Neural progenitor cell (in vitro differentiated cells): ENCODE results near the gene HLA-F. TPM values are rescaled to one million over a fixed set of nuclear protein-coding genes. Genes with fewer than 3 reads are reported as not detected.

Experiments
- DNase-seq: peaks from one replicate; pipeline ENCODE4 v3.0.0-alpha.2; 2016; ENCODE audit warnings: low spot score
- H2AFZ ChIP-seq: fragments of 200-600 bp; sonication (generic); replicated peaks from 2 replicates; pipeline ENCODE4 v1.6.1; 2016; ENCODE audit warnings: antibody characterized with exemption
- H3F3A ChIP-seq: fragments of 200-600 bp; sonication (generic); 2 replicates; pipeline ENCODE4 v1.6.1; 2016; ENCODE audit warnings: antibody characterized with exemption, low read depth
- H3K27ac ChIP-seq: fragments of 200-600 bp; sonication (generic); 2 replicates; pipeline ENCODE4 v1.5.1; 2016; ENCODE audit warnings: mild to moderate bottlenecking
- H3K27me3 ChIP-seq: fragments of 200-600 bp; sonication (generic); 2 replicates; pipeline ENCODE4 v1.6.1; 2016; ENCODE audit warnings: mild to moderate bottlenecking, moderate library complexity
- H3K36me3 ChIP-seq: fragments of 200-600 bp; sonication (generic); 2 replicates; pipeline ENCODE4 v1.5.1; 2016
- H3K4me1 ChIP-seq: fragments of 200-600 bp; sonication (generic); 2 replicates; pipeline ENCODE4 v1.6.1; 2016; ENCODE audit warnings: mixed run types
- H3K4me2 ChIP-seq: fragments of 200-600 bp; sonication (generic); 2 replicates; pipeline ENCODE4 v1.6.1; 2016
- H3K4me3 ChIP-seq: fragments of 200-600 bp; sonication (generic); 2 replicates; pipeline ENCODE4 v1.5.1; 2016
- H3K79me2 ChIP-seq: fragments of 200-600 bp; sonication (generic); 2 replicates; pipeline ENCODE4 v1.6.1; 2016; ENCODE audit warnings: low read depth
- H3K9ac ChIP-seq: fragments of 200-600 bp; sonication (generic); 2 replicates; pipeline ENCODE4 v1.6.1; 2016
- H3K9me3 ChIP-seq: fragments of 200-600 bp; sonication (generic); 2 replicates; pipeline ENCODE4 v1.5.1; 2016; ENCODE audit warnings: low read depth
- H4K20me1 ChIP-seq: fragments of 200-600 bp; sonication (generic); 2 replicates; pipeline ENCODE4 v1.6.1; 2016; ENCODE audit warnings: low read depth
- H3K27ac Mint-ChIP-seq: 3 replicates; pipeline ENCODE4 v1.8.0; 2021; ENCODE audit warnings: mixed read lengths
- H3K27me3 Mint-ChIP-seq: 2 replicates; pipeline ENCODE4 v1.8.0; 2022; ENCODE audit warnings: low read depth, mild to moderate bottlenecking, inconsistent platforms, moderate library complexity, mixed read lengths; ENCODE audit not compliant: insufficient read depth
- H3K36me3 Mint-ChIP-seq: 3 replicates; pipeline ENCODE4 v1.8.0; 2021; ENCODE audit warnings: mixed read lengths
- H3K4me1 Mint-ChIP-seq: 3 replicates; pipeline ENCODE4 v1.8.0; 2021; ENCODE audit warnings: mixed read lengths
- H3K4me3 Mint-ChIP-seq: 3 replicates; pipeline ENCODE4 v1.8.0; 2021; ENCODE audit warnings: mild to moderate bottlenecking, moderate library complexity, mixed read lengths
- H3K9me3 Mint-ChIP-seq: 3 replicates; pipeline ENCODE4 v1.8.0; 2020; ENCODE audit warnings: mixed read lengths
- CTCF ChIP-seq: fragments of 200-600 bp; sonication (generic); IDR thresholded peaks from 2 replicates; pipeline ENCODE4 v1.5.1; 2017; ENCODE audit warnings: antibody characterized with exemption, mild to moderate bottlenecking
- EZH2 ChIP-seq: fragments of 200-600 bp; sonication (generic); IDR thresholded peaks from 2 replicates; pipeline ENCODE4 v1.6.1; 2017; ENCODE audit warnings: antibody characterized with exemption, mild to moderate bottlenecking, moderate library complexity
- EZH2phosphoT487 ChIP-seq: fragments of 200-600 bp; sonication (generic); IDR thresholded peaks from 2 replicates; pipeline ENCODE4 v1.6.1; 2017; ENCODE audit warnings: antibody characterized with exemption
- total RNA-seq: library from RNA; depleted of rRNA; stranded (reverse); fragments of >200 nt; gene quantifications from 2 replicates; pipeline ENCODE4 v1.2.3, GENCODE V29; 2015; ENCODE audit warnings: low replicate concordance

The HLA-F gene
- total RNA-seq, 1 donor from 2014 or later, result not detected

GRCh38 chr6:29680416-29680815 is 42.8 kb upstream of the HLA-F start:
- Histone ChIP-seq H3K79me2 (no peaks in the 10 kb centered on the region), H3F3A (no peaks in the 10 kb centered on the region), H3K9ac (no peak overlapping the region), H3K36me3 (no peaks in the 10 kb centered on the region), H3K4me1 (peaks cover 6% of the 10 kb centered on the region), H3K27ac (no peak overlapping the region), H3K4me3 (no peak overlapping the region), H2AFZ (no peak overlapping the region), H3K27me3 (no peaks in the 10 kb centered on the region), H4K20me1 (no peaks in the 10 kb centered on the region), H3K4me2 (no peak overlapping the region), H3K9me3 (no peaks in the 10 kb centered on the region)
- DNase-seq, result no peak
- Mint-ChIP-seq H3K27ac (no peak overlapping the region), H3K4me3 (no peak overlapping the region), H3K36me3 (no peaks in the 10 kb centered on the region), H3K4me1 (peaks cover 2% of the 10 kb centered on the region), H3K27me3 (no peaks in the 10 kb centered on the region), H3K9me3 (peaks cover 3% of the 10 kb centered on the region)
- TF ChIP-seq EZH2phosphoT487 (no peak), EZH2 (no peak), CTCF (no peak)

- Histone ChIP-seq H2AFZ (no peak within 1 kb of the TSS), H3K4me1 (peaks cover 6% of the 10 kb centered on the region), H3K27ac (no peak within 1 kb of the TSS), H3K4me2 (no peak within 1 kb of the TSS), H3K79me2 (no peaks in the 10 kb centered on the region), H4K20me1 (no peaks in the 10 kb centered on the region), H3K27me3 (no peaks in the 10 kb centered on the region), H3K36me3 (no peaks in the 10 kb centered on the region), H3K9me3 (no peaks in the 10 kb centered on the region), H3K4me3 (no peak within 1 kb of the TSS), H3K9ac (no peak within 1 kb of the TSS), H3F3A (no peaks in the 10 kb centered on the region)
- Mint-ChIP-seq H3K27me3 (no peaks in the 10 kb centered on the region), H3K27ac (no peak within 1 kb of the TSS), H3K36me3 (no peaks in the 10 kb centered on the region), H3K4me3 (no peak within 1 kb of the TSS), H3K4me1 (peaks cover 2% of the 10 kb centered on the region), H3K9me3 (peaks cover 3% of the 10 kb centered on the region)
- DNase-seq, result no peak
- TF ChIP-seq CTCF, result no peak
- TF ChIP-seq EZH2, result no peak
Measured at GRCh38 chr6:29680904-29681303, 42.3 kb upstream of the HLA-F start, which contains the start of gene ZFP57. Gene ZFP57, minus strand, starts transcription at chr6:29681152. Its CDS starts 4,149 bp downstream, at chr6:29677003.

- H3K4me1 Mint-ChIP-seq, result peaks cover 2% of the 10 kb centered on the region
- no peak overlapping the region for H3K4me2 ChIP-seq
- DNase-seq, result no peak
Measured at GRCh38 chr6:29681811-29682210, 41.4 kb upstream of the HLA-F start.

More at GRCh38 chr6:29681811-29682210, 41.4 kb upstream of the HLA-F start:
- Mint-ChIP-seq H3K27ac (no peak overlapping the region), H3K27me3 (no peaks in the 10 kb centered on the region), H3K36me3 (no peaks in the 10 kb centered on the region), H3K4me3 (no peak overlapping the region), H3K9me3 (peaks cover 3% of the 10 kb centered on the region)
- H4K20me1 ChIP-seq, result no peaks in the 10 kb centered on the region
- no peak overlapping the region for H3K4me3 ChIP-seq
- no peak overlapping the region for H3K9ac ChIP-seq
- H3K9me3 ChIP-seq, result no peaks in the 10 kb centered on the region
- no peak overlapping the region for H2AFZ ChIP-seq
- H3K4me1 ChIP-seq, result peaks cover 6% of the 10 kb centered on the region
- no peaks in the 10 kb centered on the region for H3F3A ChIP-seq
- no peaks in the 10 kb centered on the region for H3K27me3 ChIP-seq
- no peaks in the 10 kb centered on the region for H3K79me2 ChIP-seq
- TF ChIP-seq CTCF, result no peak
- no peak for TF ChIP-seq EZH2phosphoT487
- no peak for TF ChIP-seq EZH2
- no peaks in the 10 kb centered on the region for H3K36me3 ChIP-seq
- H3K27ac ChIP-seq, result no peak overlapping the region
